HG03432 (cell line): ENCODE data around the gene PRKN.
"Not testable (repeated sequence)": the region's sequence is repeated elsewhere in the genome, so short reads cannot be mapped to it uniquely, and the experiment has no call there.

Experiments
- ATAC-seq: cut with Tn5 transposase; IDR thresholded peaks from one replicate; pipeline ENCODE4 v1.9.1; 2021; ENCODE audit warnings: mild to moderate bottlenecking, moderate library complexity; ENCODE audit not compliant: unreplicated experiment

PRKN gene

DNA sequence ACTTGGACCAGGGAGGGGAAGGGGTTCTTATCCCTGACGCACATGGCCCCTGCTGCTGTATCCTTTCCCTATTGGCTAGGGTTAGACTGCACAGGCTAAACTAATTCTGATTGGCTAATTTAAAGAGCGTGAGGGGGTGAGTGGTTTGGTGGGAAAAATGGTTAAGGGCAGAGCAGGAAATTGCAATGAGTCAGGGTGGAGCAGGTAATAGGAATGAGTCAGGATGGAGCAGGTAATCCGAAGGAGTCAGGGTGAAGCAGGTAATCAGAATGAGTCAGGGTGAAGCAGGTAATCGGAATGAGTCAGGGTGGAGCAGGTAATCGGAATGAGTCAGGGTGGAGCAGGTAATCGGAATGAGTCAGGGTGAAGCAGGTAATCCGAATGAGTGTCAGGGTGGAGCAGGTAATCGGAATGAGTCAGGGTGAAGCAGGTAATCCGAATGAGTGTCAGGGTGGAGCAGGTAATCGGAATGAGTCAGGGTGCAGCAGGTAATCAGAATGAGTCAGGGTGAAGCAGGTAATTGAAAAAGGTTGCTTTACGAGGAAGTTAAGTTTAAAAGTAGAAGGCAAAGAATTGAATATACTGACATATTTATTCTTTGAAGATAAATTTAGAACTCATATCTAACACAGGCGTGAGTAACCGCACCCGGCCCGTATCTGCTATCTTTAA, 1412.2 kb downstream of the PRKN start:
- not testable (repeated sequence) for ATAC-seq

DNA sequence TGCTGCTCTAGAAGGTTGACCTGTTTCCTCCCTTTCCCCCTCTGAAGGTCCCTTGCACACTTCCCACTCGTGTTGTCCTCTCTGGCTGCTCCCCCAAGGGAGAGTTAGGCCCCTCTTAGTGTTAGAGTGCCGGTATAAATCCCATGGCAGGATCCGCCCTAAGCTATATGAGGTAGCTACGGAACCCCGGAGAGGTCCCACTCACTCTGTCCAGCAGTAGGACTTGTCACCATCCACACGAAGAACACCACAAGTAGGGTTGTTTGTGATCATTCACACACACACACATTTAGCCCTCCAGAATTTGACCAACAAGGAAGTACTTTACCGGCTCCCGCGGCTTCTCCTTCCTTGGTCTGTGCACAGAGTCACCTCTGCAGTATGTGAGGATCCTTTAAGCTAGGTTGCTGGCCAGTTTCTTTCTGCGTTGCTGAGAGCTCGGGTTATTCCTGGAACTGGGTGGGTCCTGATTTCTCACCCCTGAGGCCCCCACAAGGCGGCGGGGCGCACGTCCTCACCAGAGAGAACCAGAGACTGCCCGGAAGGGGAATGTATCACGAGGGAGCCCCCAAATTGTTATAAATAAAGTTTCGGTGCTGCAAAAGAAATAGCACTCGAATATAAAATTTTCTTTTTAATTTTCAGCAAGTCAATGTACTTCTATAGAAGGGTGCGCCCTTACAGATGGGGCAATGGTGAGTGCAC, 1412.9 kb downstream of the PRKN start:
- not testable (repeated sequence) for ATAC-seq

DNA sequence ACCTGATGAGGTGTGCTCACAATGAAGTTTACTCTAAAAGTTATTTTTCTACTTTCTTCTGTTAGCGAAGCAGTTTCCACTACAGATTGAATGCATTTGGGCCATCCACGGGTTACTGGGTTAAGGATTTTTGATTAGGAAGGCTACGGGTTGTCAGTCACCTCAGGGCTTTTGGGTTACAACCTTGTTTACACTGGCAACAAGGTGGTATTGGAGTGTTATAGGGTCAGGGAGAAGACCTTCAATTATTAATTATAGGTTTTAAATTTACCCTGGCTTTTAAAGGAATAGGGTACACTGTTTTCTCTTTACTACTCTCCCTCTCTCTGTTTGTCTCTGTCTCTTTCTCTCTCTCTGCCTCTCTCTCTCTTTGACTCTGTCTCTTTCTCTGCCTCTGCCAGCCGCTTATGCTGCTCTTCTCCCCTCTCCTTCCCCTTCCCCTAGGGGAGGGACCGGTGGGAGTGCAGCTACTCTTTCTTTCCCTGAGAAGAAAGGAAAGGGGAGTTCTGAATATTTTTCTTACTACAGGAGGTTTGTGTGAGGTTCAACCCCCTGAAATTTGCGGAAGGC, 1413.5 kb downstream of the PRKN start:
- ATAC-seq, result no peak

DNA sequence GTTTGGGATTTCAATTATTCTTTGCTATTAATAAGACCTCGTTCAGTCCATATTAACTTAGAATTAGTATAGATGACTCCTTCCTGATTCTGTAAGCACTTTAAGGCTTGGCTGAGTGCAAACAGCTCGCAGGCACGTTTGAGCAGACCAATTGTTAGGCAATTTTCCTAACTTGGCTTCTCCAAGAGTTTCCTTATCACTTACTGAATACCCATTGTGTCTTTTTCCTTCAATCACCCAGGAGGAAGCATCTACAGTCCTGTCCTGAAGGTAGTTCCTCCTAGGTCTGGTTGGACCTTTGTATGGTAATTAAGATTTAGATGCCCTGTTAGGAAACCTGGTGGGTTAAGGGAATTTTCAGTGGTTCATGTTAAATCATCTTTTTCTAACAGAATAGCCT, 1414.1 kb downstream of the PRKN start:
- not testable (repeated sequence) for ATAC-seq

DNA sequence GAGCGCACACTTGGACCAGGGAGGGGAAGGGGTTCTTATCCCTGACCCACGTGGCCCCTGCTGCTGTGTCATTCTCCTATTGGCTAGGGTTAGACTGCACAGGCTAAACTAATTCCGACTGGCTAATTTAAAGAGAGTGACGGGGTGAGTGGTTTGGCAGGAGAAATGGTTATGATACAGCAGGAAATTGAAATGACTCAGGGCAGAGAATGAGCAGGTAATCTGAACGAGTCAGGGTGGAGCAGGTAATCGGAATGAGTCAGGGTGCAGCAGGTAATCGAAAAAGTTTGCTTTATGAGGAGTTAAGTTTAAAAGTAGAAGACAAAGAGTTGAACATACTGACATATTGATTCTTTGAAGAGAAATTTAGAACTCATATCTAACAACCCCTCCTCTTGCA, 1417.8 kb downstream of the PRKN start:
- ATAC-seq, result not testable (repeated sequence)

DNA sequence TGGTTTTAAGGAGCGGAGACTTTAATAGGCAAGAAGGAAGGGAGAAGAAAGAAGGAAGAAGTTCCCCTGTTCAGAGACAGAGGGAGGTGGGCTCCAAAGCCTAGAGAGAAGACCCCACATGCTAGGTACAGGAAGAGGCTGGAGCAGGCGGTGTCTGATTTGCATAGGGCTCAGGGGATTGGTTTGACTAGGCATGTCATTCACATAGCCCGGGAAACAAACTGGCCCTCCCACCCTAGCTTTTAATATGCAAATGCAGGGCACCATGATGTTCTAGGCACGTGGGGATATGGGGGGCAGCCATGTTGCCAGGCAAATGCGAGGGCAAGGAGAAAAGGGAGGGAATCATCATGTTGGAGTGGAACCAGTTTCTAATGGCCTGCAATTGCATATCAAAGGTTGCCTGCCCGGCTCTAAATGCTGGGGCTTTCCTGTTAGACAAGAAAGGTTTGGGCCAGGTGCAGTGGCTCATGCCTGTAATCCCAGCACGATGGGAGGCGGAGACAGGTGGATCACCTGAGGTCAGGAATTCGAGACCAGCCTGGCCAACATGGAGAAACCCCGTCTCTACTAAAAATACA, 1419.4 kb downstream of the PRKN start:
- ATAC-seq, result no peak

DNA sequence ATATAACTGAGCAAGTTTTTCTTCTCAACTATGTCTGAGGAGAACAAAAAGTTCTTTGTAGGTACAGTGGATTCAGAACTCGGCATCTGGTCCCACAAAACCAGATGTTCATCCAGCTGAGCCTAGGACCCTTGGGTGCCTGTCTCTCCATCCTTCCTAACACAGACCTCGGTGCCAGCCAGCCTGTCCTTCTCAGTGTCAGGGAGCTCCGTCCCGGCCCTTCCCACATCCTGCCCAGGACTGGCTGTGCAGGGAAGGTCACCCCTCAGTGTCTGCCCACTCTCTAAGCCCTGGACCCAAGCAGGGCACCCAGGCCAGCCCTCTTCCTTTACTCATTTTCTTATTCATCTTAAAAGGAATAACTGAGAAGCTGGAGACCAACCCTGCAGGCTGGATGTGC, 1421.7 kb downstream of the PRKN start:
- ATAC-seq, result no peak

DNA sequence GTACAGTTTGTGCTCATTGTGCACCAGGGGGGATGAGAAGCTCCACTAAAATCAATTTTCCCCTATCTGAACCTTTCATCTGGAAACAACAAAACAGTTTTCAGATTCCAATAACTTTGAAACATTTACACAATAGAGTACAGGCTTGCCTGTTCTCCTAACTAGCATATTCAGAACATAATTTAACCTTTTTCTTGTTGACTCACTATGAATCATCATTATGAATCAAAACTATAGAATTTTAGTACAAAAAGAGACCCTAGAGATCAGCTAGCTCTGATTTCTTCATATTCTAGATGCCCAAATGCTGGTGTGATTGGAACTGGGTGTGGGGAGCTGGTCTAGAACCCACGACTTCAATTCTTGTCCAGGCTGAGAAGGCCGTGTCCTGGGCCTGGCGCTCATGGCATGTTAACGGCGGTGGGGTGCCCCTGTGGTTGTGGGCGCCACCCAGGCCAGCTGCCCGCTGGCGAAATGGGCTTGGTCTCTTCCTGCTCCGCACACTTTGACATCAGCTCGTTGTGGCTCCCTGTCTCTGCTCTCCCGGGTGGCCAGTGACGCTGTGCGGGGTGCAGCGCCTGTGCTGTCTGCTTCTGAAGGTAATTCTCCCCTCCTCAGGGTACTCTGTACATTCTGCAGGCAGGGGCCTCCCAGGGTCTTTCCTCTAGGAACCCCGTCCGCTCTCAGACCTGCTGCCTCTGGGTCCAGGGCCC, 1423.8 kb downstream of the PRKN start:
- no peak for ATAC-seq

DNA sequence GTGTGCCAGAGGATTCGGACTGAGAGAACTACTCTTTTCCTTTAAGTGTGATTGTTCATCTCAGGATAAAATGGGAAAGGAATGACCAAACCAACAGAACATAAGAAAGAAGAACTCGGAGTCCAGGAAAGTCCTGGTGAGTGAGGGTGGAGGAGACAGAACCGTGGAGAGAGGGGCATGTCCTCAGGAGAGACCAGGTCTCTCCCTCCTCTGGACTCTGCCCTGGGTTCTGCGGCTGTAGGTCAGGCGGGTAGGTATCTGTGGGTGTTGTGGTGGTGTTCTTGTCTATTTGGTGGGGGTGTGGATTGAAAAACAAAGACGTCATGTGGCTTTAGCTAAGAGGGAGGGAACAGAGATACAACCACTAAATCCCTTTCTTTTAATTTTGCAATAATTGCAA, 1424.6 kb downstream of the PRKN start:
- no peak for ATAC-seq

DNA sequence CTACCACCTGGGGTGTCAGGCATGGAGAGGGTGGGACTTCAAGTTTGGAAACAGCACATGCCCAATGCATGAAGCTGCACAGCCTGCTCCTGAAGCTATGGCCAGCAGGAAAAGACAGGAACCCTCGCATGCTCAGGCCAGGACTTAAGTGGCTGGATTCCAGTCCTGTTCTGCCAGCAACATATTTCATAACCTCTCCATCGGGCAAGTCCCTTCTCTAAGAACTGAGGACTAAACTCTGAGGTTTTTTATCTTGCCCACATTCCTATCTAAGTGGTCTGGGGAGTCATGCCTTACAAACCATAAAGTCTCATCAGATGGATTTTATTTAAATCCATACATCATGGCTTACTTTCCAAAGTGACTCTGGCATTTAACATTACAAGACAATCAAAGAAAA, 1426.2 kb downstream of the PRKN start:
- ATAC-seq, result no peak

DNA sequence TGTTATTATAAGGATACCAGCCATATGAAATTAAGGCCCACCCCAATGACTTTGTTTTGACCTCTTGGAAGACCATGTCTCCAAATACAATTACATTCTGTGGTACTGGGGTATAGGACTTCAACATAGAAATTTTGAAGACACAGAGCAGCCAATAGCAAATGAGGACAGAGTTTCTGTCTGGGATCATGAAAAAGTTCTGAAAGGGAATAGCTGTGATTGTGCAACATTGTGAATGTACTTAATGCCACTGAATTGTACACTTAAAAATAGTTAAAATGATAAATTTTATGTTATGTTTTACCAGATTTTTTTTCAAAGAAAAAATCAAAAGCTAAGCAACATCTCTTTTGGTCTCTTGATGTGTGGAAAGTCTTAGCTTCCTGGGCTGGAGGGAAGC, 1426.7 kb downstream of the PRKN start:
- ATAC-seq, result no peak

DNA sequence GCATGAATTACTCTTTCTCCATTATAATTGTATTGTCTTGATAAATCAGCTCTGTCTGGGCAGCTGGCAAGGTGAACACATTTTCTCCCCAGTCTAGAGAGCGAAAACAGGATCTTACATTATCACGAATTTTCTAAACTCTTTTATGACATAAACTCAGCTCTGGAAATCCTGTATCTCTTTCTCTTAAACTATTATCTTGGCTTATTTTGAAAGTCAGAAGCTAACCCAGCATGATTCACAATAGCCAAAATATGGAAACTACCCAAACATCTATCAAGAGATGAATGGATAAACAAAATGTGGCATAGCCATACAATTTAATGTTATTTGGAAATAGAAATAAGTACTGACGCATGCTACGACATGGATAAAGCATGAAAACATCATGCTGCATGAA, 1427.8 kb downstream of the PRKN start:
- ATAC-seq, result no peak
